HCT116 (cell line): ENCODE measurements around the gene BCR. TPM values are rescaled to one million over a fixed set of nuclear protein-coding genes. Genes with fewer than 3 reads are reported as not detected.
A peak's percentile ranks its signal among the peaks of the same experiment; 100 is the strongest.

Experiments
- ATAC-seq: fragments of 200-7000 bp; cut with Tn5 transposase; 2 replicates; pipeline ENCODE4 v1.9.1; 2020; ENCODE audit warnings: mild to moderate bottlenecking, moderate library complexity
- BruUV-seq: library from RNA; stranded (reverse); fragments of 400-500 nt; replicated peaks from 2 replicates; lab custom pipeline; 2021; lab: Mats Ljungman, UMichigan
- CTCF ChIA-PET: fragments of 300-600 bp; sonication (Branson Sonifier 250); formaldehyde crosslinking; loops from one replicate; lab custom pipeline; 2021; ENCODE audit warnings: antibody characterized with exemption; lab: Charles Lee
- POLR2A ChIA-PET: fragments of 300-600, 350-600 bp; sonication (Branson Sonifier 250); formaldehyde crosslinking; loops from one replicate; lab custom pipeline; 2021; ENCODE audit warnings: antibody characterized with exemption; lab: Charles Lee
- RAD21 ChIA-PET, 2 experiments: fragments of 300-600 bp; sonication (Branson Sonifier 250); formaldehyde crosslinking; loops; one replicate each; lab custom pipeline; 2023; ENCODE audit warnings: low total read pairs in 2 of 2; ENCODE audit not compliant: uncharacterized antibody in 2 of 2, unreplicated experiment in 2 of 2, low non-redundant PET in 1 of 2; lab: Charles Lee
- DNase-seq: peaks from one replicate; pipeline ENCODE4 v3.0.0-alpha.2; 2010; ENCODE audit warnings: low read depth, low spot score
- H2AFZ ChIP-seq: fragments of 200-600 bp; shearing (Covaris generic), sonication (generic); 2 replicates; pipeline ENCODE4 v1.6.1; 2017; ENCODE audit warnings: low read depth, mixed run types, mixed read lengths, antibody characterized with exemption, low read length; ENCODE audit not compliant: poor library complexity, severe bottlenecking
- H3K27ac ChIP-seq: 2 replicates; pipeline ENCODE4 v1.5.1; 2012; ENCODE audit warnings: low read depth, low read length
- H3K27me3 ChIP-seq: fragments of 200-600 bp; sonication (generic); 2 replicates; pipeline ENCODE4 v1.6.1; 2016; ENCODE audit warnings: mixed run types, low read length, mixed read lengths; ENCODE audit not compliant: insufficient read depth
- H3K36me3 ChIP-seq, 2 experiments: fragments of 200-500 bp in 1 of 2; fragments of 200-600 bp in 1 of 2; sonication (Bioruptor generic) in 1 of 2; sonication (generic) in 1 of 2; 2 replicates each; pipeline versions ENCODE4 v1.5.1 to v1.6.1; 2014 to 2016; ENCODE audit warnings: low read length in 2 of 2, inconsistent platforms in 1 of 2, mixed read lengths in 1 of 2, mixed run types in 1 of 2; ENCODE audit not compliant: insufficient read depth in 2 of 2, control insufficient read depth in 1 of 2
- H3K4me1 ChIP-seq, 2 experiments: fragments of 200-600 bp in 1 of 2; sonication (generic) in 1 of 2; 2 replicates each; pipeline versions ENCODE4 v1.5.1 to v1.6.1; 2012 to 2017; ENCODE audit warnings: low read length in 2 of 2, inconsistent platforms in 1 of 2, mild to moderate bottlenecking in 1 of 2, mixed read lengths in 1 of 2, mixed run types in 1 of 2, moderate library complexity in 1 of 2; ENCODE audit not compliant: insufficient read depth in 2 of 2, control insufficient read depth in 1 of 2
- H3K4me2 ChIP-seq: fragments of 200-600 bp; sonication (generic); 2 replicates; pipeline ENCODE4 v1.6.1; 2017; ENCODE audit warnings: mixed run types, low read length, mixed read lengths
- H3K4me3 ChIP-seq, 2 experiments: fragments of 200-600 bp in 1 of 2; sonication (generic) in 1 of 2; replicated peaks in 1 of 2; 2 replicates each; pipeline ENCODE4 v1.5.1; 2011 to 2016; ENCODE audit warnings: low read length in 2 of 2, control low read depth in 1 of 2, low read depth in 1 of 2, mild to moderate bottlenecking in 1 of 2, mixed read lengths in 1 of 2, mixed run types in 1 of 2
- H3K79me2 ChIP-seq: fragments of 200-600 bp; sonication (generic); 2 replicates; pipeline ENCODE4 v1.6.1; 2017; ENCODE audit warnings: mild to moderate bottlenecking, mixed run types, low read length, moderate library complexity, mixed read lengths; ENCODE audit not compliant: insufficient read depth
- H3K9ac ChIP-seq: fragments of 200-600 bp; sonication (generic); 2 replicates; pipeline ENCODE4 v1.6.1; 2016; ENCODE audit warnings: low read length, mixed read lengths
- H3K9me2 ChIP-seq: fragments of 200-600 bp; sonication (generic), shearing (Covaris generic); 2 replicates; pipeline ENCODE4 v1.6.1; 2017; ENCODE audit warnings: mixed run types, mild to moderate bottlenecking, moderate library complexity; ENCODE audit not compliant: insufficient read depth
- H3K9me3 ChIP-seq, 2 experiments: fragments of 200-500 bp in 1 of 2; fragments of 200-600 bp in 1 of 2; sonication (Bioruptor generic) in 1 of 2; sonication (generic) in 1 of 2; 2 replicates each; pipeline ENCODE4 v1.6.1; 2014 to 2017; ENCODE audit warnings: low read length in 2 of 2, mixed read lengths in 2 of 2, inconsistent platforms in 1 of 2, low read depth in 1 of 2, mild to moderate bottlenecking in 1 of 2, mixed run types in 1 of 2, moderate library complexity in 1 of 2; ENCODE audit not compliant: control insufficient read depth in 1 of 2, insufficient read depth in 1 of 2
- H4K20me1 ChIP-seq: fragments of 200-600 bp; sonication (generic), shearing (Covaris generic); 2 replicates; pipeline ENCODE4 v1.6.1; 2017; ENCODE audit warnings: mixed run types, mild to moderate bottlenecking, moderate library complexity; ENCODE audit not compliant: insufficient read depth
- CBX3 ChIP-seq: IDR thresholded peaks from 2 replicates; pipeline ENCODE4 v1.6.1; 2012; ENCODE audit warnings: low read depth
- EGR1 ChIP-seq: IDR thresholded peaks from 2 replicates; pipeline ENCODE4 v1.6.1; 2012; ENCODE audit warnings: low read depth
- EZH2phosphoT487 ChIP-seq: fragments of 200-600 bp; IDR thresholded peaks from 2 replicates; pipeline ENCODE4 v1.6.1; 2018; ENCODE audit warnings: antibody characterized with exemption, borderline replicate concordance
- JUND ChIP-seq: IDR thresholded peaks from 2 replicates; pipeline ENCODE4 v1.6.1; 2012
- POLR2A ChIP-seq: IDR thresholded peaks from 2 replicates; pipeline ENCODE4 v1.7.0; 2011; ENCODE audit warnings: borderline replicate concordance; ENCODE audit not compliant: insufficient read depth, insufficient read length; ENCODE audit errors: extremely low read depth
- POLR2AphosphoS5 ChIP-seq: IDR thresholded peaks from 2 replicates; pipeline ENCODE4 v1.6.1; 2011; ENCODE audit warnings: mild to moderate bottlenecking, low read depth, low read length, moderate library complexity
- RAD21 ChIP-seq: IDR thresholded peaks from 2 replicates; pipeline ENCODE4 v1.6.1; 2012; ENCODE audit warnings: low read depth, mild to moderate bottlenecking
- SIN3A ChIP-seq: IDR thresholded peaks from 2 replicates; pipeline ENCODE4 v1.6.1; 2012; ENCODE audit warnings: low read depth
- SP1 ChIP-seq: IDR thresholded peaks from 2 replicates; pipeline ENCODE4 v1.6.1; 2012; ENCODE audit warnings: low read depth
- TCF7L2 ChIP-seq: IDR thresholded peaks from 2 replicates; pipeline ENCODE4 v1.7.0; 2011; ENCODE audit warnings: borderline replicate concordance, inconsistent platforms; ENCODE audit not compliant: insufficient read depth, insufficient read length; ENCODE audit errors: extremely low read depth
- ZFX ChIP-seq: fragments of 450-650 bp; IDR thresholded peaks from 2 replicates; pipeline ENCODE4 v1.6.1; 2017
- ZNF274 ChIP-seq: fragments of 200-500 bp; sonication (Bioruptor generic); IDR thresholded peaks from 2 replicates; pipeline ENCODE4 v1.6.1; 2014; ENCODE audit warnings: mild to moderate bottlenecking, low read depth, low read length, inconsistent platforms
- intact Hi-C: fragments of 100-400 bp; cut with micrococcal nuclease; formaldehyde crosslinking; loops from 2 replicates; pipeline ENCODE4 v1.10.0; 2022
- total RNA-seq: library from RNA; stranded (reverse); gene quantifications from one replicate; pipeline ENCODE4 v1.2.1, GENCODE V29; 2021; ENCODE audit not compliant: unreplicated experiment
- TF ChIP-seq, protein P1 (sequence below), 3 experiments: fragments of 200-600 bp in 1 of 3; sonication (generic) in 1 of 3; IDR thresholded peaks in 2 of 3; conservative IDR thresholded peaks in 1 of 3; 2 replicates each; pipeline ENCODE4 v1.5.1; 2012 to 2017; ENCODE audit warnings: low read depth in 2 of 3, low read length in 2 of 3, antibody characterized with exemption in 1 of 3, borderline replicate concordance in 1 of 3, control low read depth in 1 of 3, mild to moderate bottlenecking in 1 of 3, mixed read lengths in 1 of 3, mixed run types in 1 of 3, moderate library complexity in 1 of 3; ENCODE audit not compliant: insufficient read depth in 1 of 3

Gene BCR
- total RNA-seq, 1 experiment from 2014 or later, result 39.7 TPM

- intact Hi-C loops, result loop anchor here (5.0 kb wide), 1 partner anchor 760 kb away; the partner anchor contains the start of gene GSTT4
- Histone ChIP-seq H3K36me3 (no peaks in the 10 kb centered on the region), H3K27ac (no peak overlapping the region), H3K9me2 (no peaks in the 10 kb centered on the region), H3K9me3 (no peaks in the 10 kb centered on the region), H3K9ac (no peak overlapping the region), H3K4me2 (peak overlapping the region; percentile 23; the same call in 1 of the 2 replicates), H3K79me2 (peaks cover 94% of the 10 kb centered on the region), H2AFZ (no peak overlapping the region), H3K4me3 (no peak overlapping the region), H4K20me1 (no peaks in the 10 kb centered on the region), H3K27me3 (no peaks in the 10 kb centered on the region), H3K4me1 (peaks cover 20 to 57% of the 10 kb centered on the region in 2 experiments)
- BruUV-seq, result no TSS peak
- ChIA-PET RAD21 (no interaction called here), CTCF (no interaction called here), POLR2A (no interaction called here)
- ATAC-seq (no peak), DNase-seq (no peak)
- TF ChIP-seq POLR2AphosphoS5 (no peak), TCF7L2 (no peak), EGR1 (no peak)
Observed at GRCh38 chr22:23246982-23247766, 66.9 kb downstream of the BCR start.

DNA sequence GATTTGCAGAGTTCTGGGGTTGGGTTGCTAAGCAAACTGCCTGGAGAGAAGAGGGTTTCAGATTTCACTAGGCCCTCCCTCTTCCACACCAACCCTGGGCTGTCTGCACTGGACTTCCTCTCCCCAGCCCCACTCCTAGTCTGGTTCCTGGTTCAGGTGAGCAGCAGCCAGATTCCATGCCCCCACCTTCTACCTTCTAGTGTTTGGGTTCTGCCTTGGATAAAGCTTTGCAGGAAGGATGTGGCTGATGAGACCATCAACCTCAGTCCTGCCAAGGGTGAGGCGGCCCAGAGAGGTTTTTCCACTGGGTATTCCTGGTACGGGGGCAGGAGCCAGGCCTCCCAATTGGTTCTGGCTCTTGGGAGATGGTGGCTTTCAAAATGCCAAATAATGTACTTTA lies 68.3 kb downstream of the BCR start:
- Histone ChIP-seq H3K4me1 (peaks cover 20 to 53% of the 10 kb centered on the region in 2 experiments), H3K79me2 (peaks cover 82% of the 10 kb centered on the region), H2AFZ (no peak overlapping the region), H3K9ac (no peak overlapping the region), H3K9me3 (no peaks in the 10 kb centered on the region), H3K4me3 (no peak overlapping the region), H3K9me2 (no peaks in the 10 kb centered on the region), H3K27ac (0 out of 2 replicates have a peak overlapping the region, but pooled peaks have one; percentile 3), H4K20me1 (no peaks in the 10 kb centered on the region), H3K27me3 (no peaks in the 10 kb centered on the region), H3K36me3 (peaks cover 0 to under 1% of the 10 kb centered on the region in 2 experiments; a peak in 1 of 4 replicates), H3K4me2 (0 out of 2 replicates have a peak overlapping the region, but pooled peaks have one; percentile 23)
- CTCF ChIA-PET, result no interaction called here
- peak; percentile 57; the same call in 1 of the 2 replicates for ATAC-seq
- intact Hi-C loops, result loop anchor here (5.0 kb wide), 1 partner anchor 759 kb away; the partner anchor contains the start of gene GSTT4
- RAD21 ChIA-PET, result no interaction called here
- BruUV-seq, result no TSS peak
- TF ChIP-seq EZH2phosphoT487, result no peak
- no peak for TF ChIP-seq JUND
- TF ChIP-seq ZNF274, result no peak
- TF ChIP-seq CBX3, result no peak
- no peak for TF ChIP-seq POLR2A
- TF ChIP-seq ZFX, result no peak
- no peak for TF ChIP-seq RAD21
- TF ChIP-seq SIN3A, result no peak
- no peak for TF ChIP-seq POLR2AphosphoS5
- TF ChIP-seq, protein P1, sequence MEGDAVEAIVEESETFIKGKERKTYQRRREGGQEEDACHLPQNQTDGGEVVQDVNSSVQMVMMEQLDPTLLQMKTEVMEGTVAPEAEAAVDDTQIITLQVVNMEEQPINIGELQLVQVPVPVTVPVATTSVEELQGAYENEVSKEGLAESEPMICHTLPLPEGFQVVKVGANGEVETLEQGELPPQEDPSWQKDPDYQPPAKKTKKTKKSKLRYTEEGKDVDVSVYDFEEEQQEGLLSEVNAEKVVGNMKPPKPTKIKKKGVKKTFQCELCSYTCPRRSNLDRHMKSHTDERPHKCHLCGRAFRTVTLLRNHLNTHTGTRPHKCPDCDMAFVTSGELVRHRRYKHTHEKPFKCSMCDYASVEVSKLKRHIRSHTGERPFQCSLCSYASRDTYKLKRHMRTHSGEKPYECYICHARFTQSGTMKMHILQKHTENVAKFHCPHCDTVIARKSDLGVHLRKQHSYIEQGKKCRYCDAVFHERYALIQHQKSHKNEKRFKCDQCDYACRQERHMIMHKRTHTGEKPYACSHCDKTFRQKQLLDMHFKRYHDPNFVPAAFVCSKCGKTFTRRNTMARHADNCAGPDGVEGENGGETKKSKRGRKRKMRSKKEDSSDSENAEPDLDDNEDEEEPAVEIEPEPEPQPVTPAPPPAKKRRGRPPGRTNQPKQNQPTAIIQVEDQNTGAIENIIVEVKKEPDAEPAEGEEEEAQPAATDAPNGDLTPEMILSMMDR (IDR thresholded peaks at IDR 0.05 in 2 of 3, conservative IDR thresholded peaks at IDR 0.05 in 1 of 3; ENCODE audit: borderline replicate concordance in 1 of 3, insufficient read depth in 1 of 3, low read depth in 2 of 3, low read length in 2 of 3), result no peak
- TF ChIP-seq SP1, result no peak
- POLR2A ChIA-PET, result no interaction called here
- no peak for DNase-seq
